K562 (cell line): ENCODE results near the gene RAE1. TPM values are rescaled to one million over a fixed set of nuclear protein-coding genes. Genes with fewer than 3 reads are reported as not detected.

Experiments used
- ATAC-seq: fragments of 200-7000 bp; cut with Tn5 transposase; 3 replicates; pipeline ENCODE4 v1.9.1; 2020; ENCODE audit warnings: moderate library complexity
- BruUV-seq: library from RNA; stranded (reverse); fragments of 400-500 nt; replicated peaks from 2 replicates; lab custom pipeline; 2021; lab: Mats Ljungman, UMichigan
- CTCF ChIA-PET: fragments of 300-600 bp; formaldehyde crosslinking; extraction: SDS; loops from one replicate; lab custom pipeline; 2021; ENCODE audit warnings: low intra/inter-chr PET ratio; lab: Yijun Ruan, JAX
- POLR2A ChIA-PET: fragments of 300-600, 350-650 bp; sonication (Branson Sonifier 250); formaldehyde crosslinking; extraction: SDS; loops from one replicate; lab custom pipeline; 2021; ENCODE audit warnings: antibody characterized with exemption, inconsistent platforms; lab: Yijun Ruan, JAX
- DNase-seq, 4 experiments: peaks; one replicate each; pipeline versions ENCODE4 v3.0.0 to v3.0.0-alpha.2; 2011 to 2018; ENCODE audit warnings: low spot score in 3 of 4, mixed read lengths in 3 of 4; ENCODE audit errors: extremely low read depth in 1 of 4
- FAIRE-seq: peaks from 2 replicates; lab custom pipeline; 2011; peaks lifted over from hg19 to GRCh38; lab: Jason Lieb, UNC
- H2AFZ ChIP-seq: 2 replicates; pipeline ENCODE4 v1.6.0; 2011; ENCODE audit warnings: low read depth, low read length, control low read depth, inconsistent platforms
- H3K27ac ChIP-seq: fragments of 200-600 bp; 3 replicates; pipeline ENCODE4 v1.8.0; 2011; ENCODE audit warnings: low read depth, mild to moderate bottlenecking, control low read depth, inconsistent platforms, low read length, moderate library complexity, mixed read lengths; ENCODE audit errors: extremely low read depth
- H3K27me3 ChIP-seq, 2 experiments: fragments of 300-600 bp in 1 of 2; 2 replicates in 1 of 2; 3 replicates in 1 of 2; pipeline versions ENCODE4 v1.6.0 to v1.8.0; 2011; ENCODE audit warnings: inconsistent platforms in 2 of 2, low read length in 2 of 2, mild to moderate bottlenecking in 1 of 2, mixed read lengths in 1 of 2, moderate library complexity in 1 of 2; ENCODE audit not compliant: control insufficient read depth in 2 of 2, insufficient read depth in 2 of 2
- H3K36me3 ChIP-seq: fragments of 300-600 bp; 3 replicates; pipeline ENCODE4 v1.8.0; 2011; ENCODE audit warnings: mild to moderate bottlenecking, low read length, inconsistent platforms; ENCODE audit not compliant: control insufficient read depth, insufficient read depth
- H3K4me1 ChIP-seq, 2 experiments: fragments of 200-600 bp in 1 of 2; replicated peaks in 1 of 2; 2 replicates in 1 of 2; 3 replicates in 1 of 2; pipeline versions ENCODE4 v1.5.1 to v1.8.0; 2011; ENCODE audit warnings: inconsistent platforms in 2 of 2, low read length in 2 of 2, mild to moderate bottlenecking in 1 of 2, mixed read lengths in 1 of 2, moderate library complexity in 1 of 2; ENCODE audit not compliant: control insufficient read depth in 2 of 2, insufficient read depth in 2 of 2
- H3K4me2 ChIP-seq: 2 replicates; pipeline ENCODE4 v1.6.1; 2011; ENCODE audit warnings: low read length, control low read depth, inconsistent platforms, mixed read lengths; ENCODE audit not compliant: insufficient read depth
- H3K4me3 ChIP-seq: fragments of 200-600 bp; sonication (generic), shearing (Covaris generic); 2 replicates; pipeline ENCODE4 v1.5.1; 2016; ENCODE audit warnings: control low read depth, inconsistent platforms
- H3K79me2 ChIP-seq: fragments of 200-600 bp; 3 replicates; pipeline ENCODE4 v1.8.0; 2011; ENCODE audit warnings: low read length, inconsistent platforms; ENCODE audit not compliant: control insufficient read depth, insufficient read depth
- H3K9ac ChIP-seq, 2 experiments: 2 replicates each; pipeline versions ENCODE4 v1.6.0 to v1.6.1; 2011; ENCODE audit warnings: low read depth in 2 of 2, low read length in 2 of 2, control low read depth in 1 of 2, inconsistent platforms in 1 of 2, mild to moderate bottlenecking in 1 of 2, mixed read lengths in 1 of 2; ENCODE audit not compliant: insufficient read depth in 1 of 2
- H3K9me1 ChIP-seq: one replicate; pipeline ENCODE4 v1.6.0; 2011; ENCODE audit warnings: inconsistent platforms, mild to moderate bottlenecking, low read length, moderate library complexity; ENCODE audit not compliant: control insufficient read depth, insufficient read depth
- H3K9me3 ChIP-seq: replicated peaks from 2 replicates; pipeline ENCODE4 v1.5.1; 2011; ENCODE audit warnings: low read depth, low read length, inconsistent platforms; ENCODE audit not compliant: control insufficient read depth, insufficient read depth
- H4K20me1 ChIP-seq: replicated peaks from 2 replicates; pipeline ENCODE4 v1.6.1; 2011; ENCODE audit warnings: low read length, inconsistent platforms, mixed read lengths; ENCODE audit not compliant: control insufficient read depth, insufficient read depth
- ELF1 ChIP-seq: fragments of 200-800 bp; sonication (Bioruptor generic); IDR thresholded peaks from 2 replicates; pipeline ENCODE4 v1.6.1; 2016; ENCODE audit warnings: missing genetic modification characterization, missing compliant biosample characterization
- SMARCC2 ChIP-seq: fragments of 450-650 bp; IDR thresholded peaks from 2 replicates; pipeline ENCODE4 v1.6.1; 2017; ENCODE audit warnings: antibody characterized with exemption, moderate library complexity, mild to moderate bottlenecking, low read depth
- ZNF408 ChIP-seq: fragments of 250-450 bp; sonication (Bioruptor Pico); IDR thresholded peaks from 2 replicates; pipeline ENCODE4 v1.4.0; 2020; ENCODE audit warnings: low read depth, mild to moderate bottlenecking, moderate library complexity
- ZNF444 ChIP-seq: fragments of 250-450 bp; sonication (Bioruptor Pico); IDR thresholded peaks from 2 replicates; pipeline ENCODE4 v1.4.0; 2020; ENCODE audit warnings: mild to moderate bottlenecking, moderate library complexity
- WGBS: fragments of 100-300 bp; shearing (Covaris generic); methylation state at CpG from one replicate; pipeline ENCODE4 v1.1.6; 2016; ENCODE audit warnings: low coverage, mixed read lengths; ENCODE audit not compliant: insufficient coverage; ENCODE audit errors: missing lambda C conversion rate; 5-methylcytosine and 5-hydroxymethylcytosine counted together
- in situ Hi-C: fragments of 300-500 bp; cut with MboI; formaldehyde crosslinking; loops from 4 replicates; pipeline ENCODE4 v1.15.0; 2018; ENCODE audit warnings: inconsistent platforms, mixed read lengths
- intact Hi-C: fragments of 100-400 bp; cut with micrococcal nuclease; formaldehyde crosslinking; loops from 2 replicates; pipeline ENCODE4 v1.14.2; 2022
- polyA plus RNA-seq, 8 experiments: library from polyadenylated mRNA; depleted of rRNA in 4 of 8; stranded (reverse) in 5 of 8; unstranded in 3 of 8; fragments of >200 nt; fragmentation: Nextera tagmentation in 2 of 8; fragmentation: Illumina TruSeq in 1 of 8; extraction: Ambion mirVana in 2 of 8; extraction: Trizol in 1 of 8; gene quantifications; 2 replicates each; pipeline versions ENCODE4 v1.2.1 to v1.2.3, GENCODE V29; 2011 to 2014; ENCODE audit warnings: inconsistent platforms in 1 of 8, missing spikeins in 1 of 8
- total RNA-seq, 7 experiments: library from RNA; depleted of rRNA in 6 of 7; stranded (reverse); fragments of >200 nt in 6 of 7; fragmentation: Illumina TruSeq in 2 of 7; extraction: Trizol in 2 of 7; gene quantifications; 2 replicates each; pipeline versions ENCODE4 v1.2.1 to v1.2.3, GENCODE V29; 2011 to 2021; ENCODE audit warnings: low replicate concordance in 1 of 7
- TF ChIP-seq, protein P1 (sequence below): sonication (generic); formaldehyde crosslinking; IDR thresholded peaks from 2 replicates; pipeline ENCODE4 v1.8.1; 2022; ENCODE audit warnings: missing genetic modification reagents

The RAE1 gene
- total and polyA plus RNA-seq, 9 of the 15 experiments (the other 6 are each of a cell fraction or from before 2014, with no cell fraction given), result 33.7 to 248 (median 77.7) TPM

DNA sequence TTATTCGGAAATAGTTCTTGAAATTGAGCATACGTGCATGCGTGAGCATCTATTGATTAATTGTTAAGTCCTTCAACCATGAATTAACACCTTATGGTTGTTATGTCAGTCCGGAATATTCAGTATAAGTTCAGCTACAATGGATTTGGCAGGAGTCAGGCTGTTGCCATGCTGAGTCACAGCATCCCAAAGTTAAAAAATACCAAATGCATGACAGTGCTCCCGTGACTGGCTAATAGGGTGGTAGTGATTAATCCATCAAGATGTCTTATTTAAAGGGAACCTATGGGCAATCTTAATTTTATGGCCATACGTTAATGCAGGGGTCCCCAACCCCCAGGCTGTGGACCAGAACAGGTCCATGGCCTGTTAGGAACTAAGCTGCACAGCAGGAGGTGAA lies 10.5 kb downstream of the RAE1 start:
- H3K79me2 ChIP-seq, result peaks cover 3% of the 10 kb centered on the region; the same call in 2 of the 3 replicates
- no peak overlapping the region for H3K4me2 ChIP-seq
- no peaks in the 10 kb centered on the region for H4K20me1 ChIP-seq
- no peaks in the 10 kb centered on the region for H3K9me1 ChIP-seq
- H3K9ac ChIP-seq, result no peak overlapping the region
- H3K36me3 ChIP-seq, result peaks cover 36% of the 10 kb centered on the region
- H3K27me3 ChIP-seq, result no peaks in the 10 kb centered on the region
- intact Hi-C loops, result no loop called here
- no peak overlapping the region for H3K4me3 ChIP-seq
- CTCF ChIA-PET, result no interaction called here
- no TSS peak for BruUV-seq
- WGBS, result 91% methylated on average over 6 of the region's 6 CpGs
- H3K9me3 ChIP-seq, result no peaks in the 10 kb centered on the region
- no peak for ATAC-seq
- TF ChIP-seq SMARCC2, result no peak
- TF ChIP-seq, protein P1, sequence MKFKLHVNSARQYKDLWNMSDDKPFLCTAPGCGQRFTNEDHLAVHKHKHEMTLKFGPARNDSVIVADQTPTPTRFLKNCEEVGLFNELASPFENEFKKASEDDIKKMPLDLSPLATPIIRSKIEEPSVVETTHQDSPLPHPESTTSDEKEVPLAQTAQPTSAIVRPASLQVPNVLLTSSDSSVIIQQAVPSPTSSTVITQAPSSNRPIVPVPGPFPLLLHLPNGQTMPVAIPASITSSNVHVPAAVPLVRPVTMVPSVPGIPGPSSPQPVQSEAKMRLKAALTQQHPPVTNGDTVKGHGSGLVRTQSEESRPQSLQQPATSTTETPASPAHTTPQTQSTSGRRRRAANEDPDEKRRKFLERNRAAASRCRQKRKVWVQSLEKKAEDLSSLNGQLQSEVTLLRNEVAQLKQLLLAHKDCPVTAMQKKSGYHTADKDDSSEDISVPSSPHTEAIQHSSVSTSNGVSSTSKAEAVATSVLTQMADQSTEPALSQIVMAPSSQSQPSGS (CRISPR knock-in tag), result no peak
- no peak for TF ChIP-seq ZNF444
- no peak for TF ChIP-seq ELF1 (tag)
- TF ChIP-seq ZNF408 (CRISPR knock-in tag), result no peak
- H2AFZ ChIP-seq, result no peak overlapping the region
- H3K27ac ChIP-seq, result no peak overlapping the region
- no peak for DNase-seq
- H3K4me1 ChIP-seq, result no peaks in the 10 kb centered on the region
- POLR2A ChIA-PET, result interaction anchor here (0.6 to 1.6 kb wide), 2 partner anchors 11 to 13 kb away, joined by 3 to 6 read pairs; no protein-coding TSS in a partner anchor
- in situ Hi-C loops, result no loop called here
- no peak for FAIRE-seq

DNA sequence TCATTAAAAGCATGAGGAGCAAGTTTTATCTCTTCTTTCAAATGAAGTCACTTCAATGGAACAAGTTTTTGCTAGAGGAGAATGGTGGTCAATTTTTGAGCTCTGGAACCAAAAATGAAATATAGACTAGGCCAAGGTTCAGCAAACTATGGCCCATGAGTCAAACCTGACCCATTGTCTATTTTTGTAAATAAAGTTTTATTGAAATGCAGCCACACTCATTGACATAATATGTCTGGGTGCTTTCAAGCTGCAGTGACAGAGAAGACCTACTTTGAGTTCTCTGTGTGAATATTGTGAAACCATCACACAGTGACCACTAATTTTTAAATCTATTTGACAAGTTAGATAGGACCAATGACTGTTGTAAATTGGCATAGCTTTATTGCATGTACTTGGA lies 13.4 kb downstream of the RAE1 start:
- H3K36me3 ChIP-seq, result peaks cover 65% of the 10 kb centered on the region
- intact Hi-C loops, result no loop called here
- no TSS peak for BruUV-seq

More for the DNA sequence above, 13.4 kb downstream of the RAE1 start:
- Histone ChIP-seq H3K4me2 (no peak overlapping the region), H4K20me1 (no peaks in the 10 kb centered on the region), H3K27ac (no peak overlapping the region), H3K4me1 (no peaks in the 10 kb centered on the region), H3K9me1 (no peaks in the 10 kb centered on the region), H3K27me3 (no peaks in the 10 kb centered on the region), H3K4me3 (no peak overlapping the region), H2AFZ (no peak overlapping the region), H3K9me3 (no peaks in the 10 kb centered on the region), H3K79me2 (no peaks in the 10 kb centered on the region; the same call in 1 of the 3 replicates), H3K9ac (no peak overlapping the region)
- POLR2A ChIA-PET, result interaction anchor here (0.9 to 3.0 kb wide), 2 partner anchors 10 to 65 kb away, joined by 3 to 16 read pairs; no protein-coding TSS in a partner anchor
- FAIRE-seq (no peak), ATAC-seq (no peak), DNase-seq (no peak)
- in situ Hi-C loops, result no loop called here
- CTCF ChIA-PET, result no interaction called here
